HCT116 (cell line): ENCODE data around the gene CDX1. TPM values are rescaled to one million over a fixed set of nuclear protein-coding genes. Genes with fewer than 3 reads are reported as not detected.

ENCODE experiments used
- ATAC-seq: fragments of 200-7000 bp; cut with Tn5 transposase; 2 replicates; pipeline ENCODE4 v1.9.1; 2020; ENCODE audit warnings: mild to moderate bottlenecking, moderate library complexity
- BruUV-seq: library from RNA; stranded (reverse); fragments of 400-500 nt; replicated peaks from 2 replicates; lab custom pipeline; 2021; lab: Mats Ljungman, UMichigan
- CTCF ChIA-PET: fragments of 300-600 bp; sonication (Branson Sonifier 250); formaldehyde crosslinking; loops from one replicate; lab custom pipeline; 2021; ENCODE audit warnings: antibody characterized with exemption; lab: Charles Lee
- POLR2A ChIA-PET: fragments of 300-600, 350-600 bp; sonication (Branson Sonifier 250); formaldehyde crosslinking; loops from one replicate; lab custom pipeline; 2021; ENCODE audit warnings: antibody characterized with exemption; lab: Charles Lee
- RAD21 ChIA-PET, 2 experiments: fragments of 300-600 bp; sonication (Branson Sonifier 250); formaldehyde crosslinking; loops; one replicate each; lab custom pipeline; 2023; ENCODE audit warnings: low total read pairs in 2 of 2; ENCODE audit not compliant: uncharacterized antibody in 2 of 2, unreplicated experiment in 2 of 2, low non-redundant PET in 1 of 2; lab: Charles Lee
- DNase-seq: peaks from one replicate; pipeline ENCODE4 v3.0.0-alpha.2; 2010; ENCODE audit warnings: low read depth, low spot score
- H2AFZ ChIP-seq: fragments of 200-600 bp; shearing (Covaris generic), sonication (generic); 2 replicates; pipeline ENCODE4 v1.6.1; 2017; ENCODE audit warnings: low read depth, mixed run types, mixed read lengths, antibody characterized with exemption, low read length; ENCODE audit not compliant: poor library complexity, severe bottlenecking
- H3K27ac ChIP-seq: 2 replicates; pipeline ENCODE4 v1.5.1; 2012; ENCODE audit warnings: low read depth, low read length
- H3K27me3 ChIP-seq: fragments of 200-600 bp; sonication (generic); 2 replicates; pipeline ENCODE4 v1.6.1; 2016; ENCODE audit warnings: mixed run types, low read length, mixed read lengths; ENCODE audit not compliant: insufficient read depth
- H3K36me3 ChIP-seq, 2 experiments: fragments of 200-500 bp in 1 of 2; fragments of 200-600 bp in 1 of 2; sonication (Bioruptor generic) in 1 of 2; sonication (generic) in 1 of 2; 2 replicates each; pipeline versions ENCODE4 v1.5.1 to v1.6.1; 2014 to 2016; ENCODE audit warnings: low read length in 2 of 2, inconsistent platforms in 1 of 2, mixed read lengths in 1 of 2, mixed run types in 1 of 2; ENCODE audit not compliant: insufficient read depth in 2 of 2, control insufficient read depth in 1 of 2
- H3K4me1 ChIP-seq, 2 experiments: fragments of 200-600 bp in 1 of 2; sonication (generic) in 1 of 2; 2 replicates each; pipeline versions ENCODE4 v1.5.1 to v1.6.1; 2012 to 2017; ENCODE audit warnings: low read length in 2 of 2, inconsistent platforms in 1 of 2, mild to moderate bottlenecking in 1 of 2, mixed read lengths in 1 of 2, mixed run types in 1 of 2, moderate library complexity in 1 of 2; ENCODE audit not compliant: insufficient read depth in 2 of 2, control insufficient read depth in 1 of 2
- H3K4me2 ChIP-seq: fragments of 200-600 bp; sonication (generic); 2 replicates; pipeline ENCODE4 v1.6.1; 2017; ENCODE audit warnings: mixed run types, low read length, mixed read lengths
- H3K4me3 ChIP-seq, 2 experiments: fragments of 200-600 bp in 1 of 2; sonication (generic) in 1 of 2; replicated peaks in 1 of 2; 2 replicates each; pipeline ENCODE4 v1.5.1; 2011 to 2016; ENCODE audit warnings: low read length in 2 of 2, control low read depth in 1 of 2, low read depth in 1 of 2, mild to moderate bottlenecking in 1 of 2, mixed read lengths in 1 of 2, mixed run types in 1 of 2
- H3K79me2 ChIP-seq: fragments of 200-600 bp; sonication (generic); 2 replicates; pipeline ENCODE4 v1.6.1; 2017; ENCODE audit warnings: mild to moderate bottlenecking, mixed run types, low read length, moderate library complexity, mixed read lengths; ENCODE audit not compliant: insufficient read depth
- H3K9ac ChIP-seq: fragments of 200-600 bp; sonication (generic); 2 replicates; pipeline ENCODE4 v1.6.1; 2016; ENCODE audit warnings: low read length, mixed read lengths
- H3K9me2 ChIP-seq: fragments of 200-600 bp; sonication (generic), shearing (Covaris generic); 2 replicates; pipeline ENCODE4 v1.6.1; 2017; ENCODE audit warnings: mixed run types, mild to moderate bottlenecking, moderate library complexity; ENCODE audit not compliant: insufficient read depth
- H3K9me3 ChIP-seq, 2 experiments: fragments of 200-500 bp in 1 of 2; fragments of 200-600 bp in 1 of 2; sonication (Bioruptor generic) in 1 of 2; sonication (generic) in 1 of 2; 2 replicates each; pipeline ENCODE4 v1.6.1; 2014 to 2017; ENCODE audit warnings: low read length in 2 of 2, mixed read lengths in 2 of 2, inconsistent platforms in 1 of 2, low read depth in 1 of 2, mild to moderate bottlenecking in 1 of 2, mixed run types in 1 of 2, moderate library complexity in 1 of 2; ENCODE audit not compliant: control insufficient read depth in 1 of 2, insufficient read depth in 1 of 2
- H4K20me1 ChIP-seq: fragments of 200-600 bp; sonication (generic), shearing (Covaris generic); 2 replicates; pipeline ENCODE4 v1.6.1; 2017; ENCODE audit warnings: mixed run types, mild to moderate bottlenecking, moderate library complexity; ENCODE audit not compliant: insufficient read depth
- ATF3 ChIP-seq: IDR thresholded peaks from 2 replicates; pipeline ENCODE4 v1.6.1; 2012
- CBX3 ChIP-seq: IDR thresholded peaks from 2 replicates; pipeline ENCODE4 v1.6.1; 2012; ENCODE audit warnings: low read depth
- CEBPB ChIP-seq: IDR thresholded peaks from 2 replicates; pipeline ENCODE4 v1.6.1; 2012; ENCODE audit warnings: low read depth
- CTCF ChIP-seq, 3 experiments: fragments of 200-600 bp in 1 of 3; sonication (generic) in 1 of 3; IDR thresholded peaks in 2 of 3; conservative IDR thresholded peaks in 1 of 3; 2 replicates each; pipeline ENCODE4 v1.5.1; 2012 to 2017; ENCODE audit warnings: low read depth in 2 of 3, low read length in 2 of 3, antibody characterized with exemption in 1 of 3, borderline replicate concordance in 1 of 3, control low read depth in 1 of 3, mild to moderate bottlenecking in 1 of 3, mixed read lengths in 1 of 3, mixed run types in 1 of 3, moderate library complexity in 1 of 3; ENCODE audit not compliant: insufficient read depth in 1 of 3
- EGR1 ChIP-seq: IDR thresholded peaks from 2 replicates; pipeline ENCODE4 v1.6.1; 2012; ENCODE audit warnings: low read depth
- EZH2 ChIP-seq: fragments of 200-600 bp; sonication (generic); IDR thresholded peaks from 2 replicates; pipeline ENCODE4 v1.6.1; 2017; ENCODE audit warnings: antibody characterized with exemption, mixed run types
- FOSL1 ChIP-seq: IDR thresholded peaks from 2 replicates; pipeline ENCODE4 v1.6.1; 2012; ENCODE audit warnings: low read depth
- POLR2AphosphoS5 ChIP-seq: IDR thresholded peaks from 2 replicates; pipeline ENCODE4 v1.6.1; 2011; ENCODE audit warnings: mild to moderate bottlenecking, low read depth, low read length, moderate library complexity
- RAD21 ChIP-seq: IDR thresholded peaks from 2 replicates; pipeline ENCODE4 v1.6.1; 2012; ENCODE audit warnings: low read depth, mild to moderate bottlenecking
- SIN3A ChIP-seq: IDR thresholded peaks from 2 replicates; pipeline ENCODE4 v1.6.1; 2012; ENCODE audit warnings: low read depth
- SP1 ChIP-seq: IDR thresholded peaks from 2 replicates; pipeline ENCODE4 v1.6.1; 2012; ENCODE audit warnings: low read depth
- SRF ChIP-seq: IDR thresholded peaks from 2 replicates; pipeline ENCODE4 v1.6.1; 2012; ENCODE audit warnings: low read depth
- TCF7L2 ChIP-seq: IDR thresholded peaks from 2 replicates; pipeline ENCODE4 v1.7.0; 2011; ENCODE audit warnings: borderline replicate concordance, inconsistent platforms; ENCODE audit not compliant: insufficient read depth, insufficient read length; ENCODE audit errors: extremely low read depth
- YY1 ChIP-seq: IDR thresholded peaks from 2 replicates; pipeline ENCODE4 v1.6.1; 2011; ENCODE audit warnings: low read length, low read depth, moderate library complexity, mild to moderate bottlenecking; ENCODE audit not compliant: insufficient replicate concordance; ENCODE audit errors: extremely low read depth
- ZFX ChIP-seq: fragments of 450-650 bp; IDR thresholded peaks from 2 replicates; pipeline ENCODE4 v1.6.1; 2017
- intact Hi-C: fragments of 100-400 bp; cut with micrococcal nuclease; formaldehyde crosslinking; loops from 2 replicates; pipeline ENCODE4 v1.10.0; 2022
- total RNA-seq: library from RNA; stranded (reverse); gene quantifications from one replicate; pipeline ENCODE4 v1.2.1, GENCODE V29; 2021; ENCODE audit not compliant: unreplicated experiment

Gene CDX1
- total RNA-seq, 1 experiment from 2014 or later, result not detected

- H3K9me2 ChIP-seq, result no peaks in the 10 kb centered on the region
- BruUV-seq, result no TSS peak
- H3K36me3 ChIP-seq, result no peaks in the 10 kb centered on the region
- no peak overlapping the region for H3K27ac ChIP-seq
- H3K4me2 ChIP-seq, result no peak overlapping the region
- no peaks in the 10 kb centered on the region for H3K27me3 ChIP-seq
- TF ChIP-seq FOSL1 (no peak), POLR2AphosphoS5 (no peak), ATF3 (no peak), EZH2 (no peak)
- TF ChIP-seq, all 23 proteins: peak for 0
- no peak overlapping the region for H2AFZ ChIP-seq
- no peaks in the 10 kb centered on the region for H3K9me3 ChIP-seq
- CTCF ChIA-PET, result no interaction called here
- H4K20me1 ChIP-seq, result no peaks in the 10 kb centered on the region
- H3K4me3 ChIP-seq, result no peak overlapping the region
- DNase-seq (no peak), ATAC-seq (no peak)
- POLR2A ChIA-PET, result no interaction called here
- RAD21 ChIA-PET, result no interaction called here
- no peak overlapping the region for H3K9ac ChIP-seq
- no peaks in the 10 kb centered on the region for H3K79me2 ChIP-seq
- intact Hi-C loops, result no loop called here
- peaks cover 3 to 14% of the 10 kb centered on the region in 2 experiments; a peak in 3 of 4 replicates for H3K4me1 ChIP-seq
Measured at GRCh38 chr5:150158170-150158949, 8.2 kb upstream of the CDX1 start.

GRCh38 chr5:150159031-150159430, 7.5 kb upstream of the CDX1 start:
- Histone ChIP-seq H3K4me2 (no peak overlapping the region), H2AFZ (no peak overlapping the region), H3K9ac (no peak overlapping the region), H4K20me1 (no peaks in the 10 kb centered on the region), H3K9me3 (no peaks in the 10 kb centered on the region), H3K79me2 (no peaks in the 10 kb centered on the region), H3K27ac (no peak overlapping the region), H3K36me3 (no peaks in the 10 kb centered on the region), H3K4me3 (no peak overlapping the region), H3K9me2 (no peaks in the 10 kb centered on the region), H3K4me1 (peaks cover 3 to 19% of the 10 kb centered on the region in 2 experiments; a peak in 3 of 4 replicates), H3K27me3 (no peaks in the 10 kb centered on the region)
- ATAC-seq (no peak), DNase-seq (no peak)
- ChIA-PET RAD21 (no interaction called here), POLR2A (no interaction called here), CTCF (no interaction called here)
- intact Hi-C loops, result no loop called here
- no TSS peak for BruUV-seq
- TF ChIP-seq EZH2 (no peak), RAD21 (no peak), CEBPB (no peak), SIN3A (no peak), POLR2AphosphoS5 (no peak), TCF7L2 (no peak), SP1 (no peak), ZFX (no peak), CTCF (IDR thresholded peaks at IDR 0.05 in 2 of 3, conservative IDR thresholded peaks at IDR 0.05 in 1 of 3; ENCODE audit: borderline replicate concordance in 1 of 3, insufficient read depth in 1 of 3, low read depth in 2 of 3, low read length in 2 of 3) (no peak), YY1 (no peak), CBX3 (no peak), EGR1 (no peak), SRF (no peak)
